ENCODE data around the gene RAD23B.
A peak's percentile ranks its signal among the peaks of the same experiment; 100 is the strongest.
"Not testable (repeated sequence)": the region's sequence is repeated elsewhere in the genome, so short reads cannot be mapped to it uniquely, and the experiment has no call there.

Gene RAD23B

DNA sequence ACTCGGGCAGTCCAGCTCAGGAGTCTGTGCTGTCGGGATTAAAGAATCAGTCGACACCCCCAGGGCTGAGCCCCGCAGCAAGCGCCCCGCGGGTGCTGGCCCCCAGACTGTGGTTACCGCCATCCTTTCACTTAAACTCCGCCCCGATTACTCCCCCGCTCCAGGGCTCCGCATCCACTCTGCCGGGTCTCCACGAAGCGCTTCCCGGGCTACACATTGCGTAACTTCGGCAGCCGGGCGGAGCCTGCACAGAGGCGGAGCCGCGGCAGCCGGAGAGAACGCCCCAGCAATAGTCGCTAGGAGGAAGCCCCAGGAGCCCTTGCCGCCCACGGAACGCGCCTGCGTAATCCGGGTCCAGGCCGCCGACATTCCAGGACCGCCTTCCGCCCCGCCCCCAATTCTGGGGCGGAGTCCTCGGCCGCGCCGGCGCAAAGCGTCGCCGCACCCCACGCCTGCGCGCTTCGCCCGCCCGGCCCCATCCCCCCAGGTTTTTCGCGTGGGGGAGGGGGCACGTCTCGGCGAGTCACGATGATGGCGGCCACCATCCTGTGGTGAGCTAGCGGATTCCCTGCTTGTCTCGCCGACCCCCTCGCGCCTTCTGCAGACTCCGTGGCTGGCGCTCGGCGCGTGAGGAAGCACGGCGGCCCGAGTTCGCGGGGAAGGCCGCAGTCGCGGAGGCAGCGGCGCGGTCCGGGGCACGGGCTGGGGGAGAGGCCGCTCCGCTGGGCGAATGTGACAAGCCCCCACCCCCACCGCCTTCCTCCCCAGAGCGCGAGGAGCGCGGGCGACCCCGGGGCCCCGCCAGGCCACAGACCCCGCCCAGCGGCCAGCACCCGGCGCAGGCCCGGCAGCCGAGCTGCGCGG is at the start of gene RAD23B:
Gene RAD23B (plus strand): TSS at position 521 of the 864 bp plus-strand sequence. CDS start 351 bp downstream, outside the sequence.
- peak; percentile 98 for DNase-seq

DNA sequence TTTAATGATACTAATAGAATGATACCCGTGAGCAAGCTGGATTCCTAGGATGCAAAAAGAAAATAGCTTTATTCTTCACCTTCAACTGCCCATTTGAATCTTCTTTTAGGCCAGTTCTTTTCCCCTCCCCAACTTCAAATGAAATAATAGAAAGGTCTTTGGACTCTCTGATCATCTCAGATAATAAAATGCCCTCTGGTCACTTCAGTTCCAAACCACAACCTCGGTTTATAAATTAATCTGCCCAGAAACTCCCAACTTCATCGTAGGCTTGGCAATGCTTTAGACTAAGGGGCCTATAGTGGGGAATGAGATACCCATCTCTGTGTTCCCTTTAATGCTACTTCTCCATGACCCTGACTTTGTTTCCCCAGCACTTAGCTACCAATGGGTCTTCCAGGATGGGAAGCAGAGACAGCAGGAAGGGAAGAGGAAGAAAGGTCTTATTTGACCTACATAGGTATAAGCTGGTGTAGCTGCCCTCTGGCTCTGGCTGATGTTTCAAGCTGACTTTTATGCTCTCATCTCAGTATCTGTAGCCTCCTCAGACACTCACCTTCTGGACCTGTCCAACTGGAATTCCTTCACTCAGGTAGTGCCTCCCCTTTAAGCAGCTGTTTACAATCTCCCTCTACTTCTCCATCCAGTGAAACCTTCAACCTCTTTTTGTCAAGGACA is 47.2 kb upstream of the RAD23B start:
- no peak for DNase-seq

GRCh38 chr9:107237873-107238272 is 45.2 kb upstream of the RAD23B start:
- no peak for DNase-seq

DNA sequence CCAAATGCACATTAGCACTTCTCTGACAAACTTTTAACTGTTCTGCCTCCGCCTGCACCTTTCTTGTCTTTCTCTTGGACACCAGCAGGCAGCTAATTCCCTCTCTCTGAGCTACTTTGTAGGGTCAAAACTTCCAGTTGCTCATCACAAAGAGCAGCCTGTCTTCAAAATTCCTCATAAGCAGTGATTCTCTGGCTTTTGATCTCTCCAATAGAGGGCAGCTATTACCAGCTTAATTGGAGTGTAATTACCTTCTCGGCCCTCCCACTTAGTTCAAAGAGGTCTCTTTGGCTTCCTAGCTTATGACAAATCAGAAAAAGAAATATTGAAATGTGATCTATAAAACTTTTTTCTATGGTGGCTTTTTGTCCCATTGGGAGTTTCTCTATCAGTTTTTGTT is 43.6 kb upstream of the RAD23B start:
- no peak for DNase-seq

DNA sequence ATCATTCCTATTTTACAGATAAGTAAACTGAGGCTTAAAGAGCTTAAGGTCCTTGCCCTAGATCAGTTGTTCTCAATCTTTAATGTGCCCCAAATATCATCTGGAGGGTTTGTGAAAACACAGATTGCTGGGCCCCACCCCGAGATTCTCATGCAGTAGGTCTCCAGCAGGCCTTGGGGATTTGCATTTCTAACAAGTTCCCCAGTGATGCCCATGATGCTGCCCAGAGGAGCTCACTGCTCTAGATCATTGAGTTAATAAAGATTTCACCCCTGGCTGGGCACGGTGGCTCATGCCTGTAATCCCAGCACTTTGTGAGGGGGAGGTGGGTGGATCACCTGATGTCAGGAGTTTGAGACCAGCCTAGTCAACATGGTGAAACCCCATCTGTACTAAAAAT is 42.8 kb upstream of the RAD23B start:
- no peak for DNase-seq

DNA sequence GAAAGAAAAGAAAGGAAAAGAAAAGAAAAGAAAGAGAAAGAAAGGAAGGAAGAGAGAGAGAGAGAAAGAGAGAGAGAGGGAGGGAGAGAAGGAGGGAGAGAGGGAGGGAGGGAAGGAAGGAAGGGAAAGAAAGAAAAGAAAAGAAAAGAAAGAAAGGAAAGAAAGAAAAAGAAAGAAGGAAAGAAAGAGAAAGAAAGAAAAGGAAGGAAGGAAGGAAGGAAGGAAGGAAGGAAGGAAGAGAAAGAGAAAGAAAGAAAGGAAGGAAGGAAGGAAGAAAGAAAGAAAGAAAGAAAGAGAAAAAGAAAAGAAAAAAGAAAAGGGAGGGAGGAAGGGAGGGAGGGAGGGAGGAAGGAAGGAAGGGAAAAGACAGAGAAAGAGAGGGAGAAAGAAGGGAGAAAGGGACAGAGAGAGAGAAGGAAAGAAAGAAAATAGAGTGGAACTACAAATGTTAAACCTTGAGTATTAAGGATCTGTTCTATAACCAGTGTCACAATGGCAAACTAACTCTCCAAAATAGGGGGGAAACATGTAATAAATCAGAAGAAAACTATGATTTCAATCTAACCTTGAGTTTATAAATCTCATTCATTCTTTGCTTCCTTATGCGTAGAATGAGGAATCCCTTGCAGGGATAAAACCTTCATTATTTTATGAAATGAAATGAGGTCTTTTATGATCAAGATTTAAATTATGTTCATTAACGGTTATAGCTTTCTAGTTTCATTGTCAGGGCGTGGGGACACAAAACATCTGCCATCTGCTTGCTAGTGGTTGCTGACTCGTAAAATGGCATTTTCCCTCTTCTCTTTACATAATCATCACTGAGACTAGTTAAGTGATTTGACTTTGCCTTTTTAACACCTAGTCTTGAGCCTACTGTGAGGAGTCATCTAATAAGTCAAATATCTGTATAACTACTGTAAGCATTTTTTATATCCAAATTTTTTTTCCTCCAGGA is 40.7 kb upstream of the RAD23B start:
- DNase-seq, result no peak

GRCh38 chr9:107243742-107244141 is 39.3 kb upstream of the RAD23B start:
- peak; percentile 38 for DNase-seq

- no peak for DNase-seq
Observed at GRCh38 chr9:107246259-107247254, 36.5 kb upstream of the RAD23B start.

- no peak for DNase-seq
Observed at GRCh38 chr9:107248714-107249113, 34.4 kb upstream of the RAD23B start.

DNA sequence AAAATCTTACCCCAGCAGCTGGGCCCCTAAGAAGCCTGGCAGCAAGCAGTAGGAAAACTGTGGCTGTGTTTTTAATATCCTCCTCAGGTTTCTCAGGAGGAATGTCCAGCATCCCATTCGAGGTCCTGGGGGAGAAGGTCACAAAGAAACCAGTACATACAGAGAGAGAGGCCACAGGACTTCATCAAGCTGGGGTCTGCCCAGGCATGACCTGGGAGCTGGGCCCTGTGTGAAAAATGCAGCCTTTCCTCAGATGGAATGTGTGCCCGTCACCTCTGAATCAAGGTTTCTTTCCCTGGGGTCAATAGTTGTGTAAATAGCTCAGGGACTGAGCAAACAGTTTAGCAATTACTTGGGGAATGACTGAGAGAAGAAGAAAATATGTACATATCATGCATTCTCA is 33.9 kb upstream of the RAD23B start:
- DNase-seq, result no peak

GRCh38 chr9:107249665-107250285 is 33.3 kb upstream of the RAD23B start:
- DNase-seq, result no peak

DNA sequence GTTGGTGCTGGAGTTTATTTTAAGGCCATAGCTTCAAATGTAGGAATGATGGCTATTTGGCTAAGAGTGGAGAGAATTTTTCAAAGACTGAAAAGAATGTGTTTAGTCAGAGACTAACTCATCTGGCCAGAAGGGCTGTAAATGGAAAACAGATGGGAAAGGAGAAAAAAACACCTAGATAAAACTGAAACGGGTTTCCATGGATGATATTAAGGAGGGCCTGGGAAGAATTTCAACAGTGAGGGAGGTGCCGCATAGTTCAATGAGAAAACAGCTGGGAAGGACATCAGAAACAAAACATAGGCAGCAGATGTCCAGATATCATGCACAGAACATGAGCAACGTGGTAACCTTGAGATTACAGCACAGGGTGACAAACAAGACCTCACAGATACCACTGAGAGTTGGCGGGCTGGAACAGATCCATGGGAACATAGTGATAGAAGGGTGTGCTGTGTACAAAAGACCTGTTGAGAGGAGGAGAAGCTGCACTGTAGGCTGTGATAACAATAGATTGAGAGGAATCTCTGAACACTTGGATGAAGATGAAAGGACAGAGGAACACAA is 31.2 kb upstream of the RAD23B start:
- no peak for DNase-seq

GRCh38 chr9:107258919-107259318 is 24.2 kb upstream of the RAD23B start:
- DNase-seq, result no peak

DNA sequence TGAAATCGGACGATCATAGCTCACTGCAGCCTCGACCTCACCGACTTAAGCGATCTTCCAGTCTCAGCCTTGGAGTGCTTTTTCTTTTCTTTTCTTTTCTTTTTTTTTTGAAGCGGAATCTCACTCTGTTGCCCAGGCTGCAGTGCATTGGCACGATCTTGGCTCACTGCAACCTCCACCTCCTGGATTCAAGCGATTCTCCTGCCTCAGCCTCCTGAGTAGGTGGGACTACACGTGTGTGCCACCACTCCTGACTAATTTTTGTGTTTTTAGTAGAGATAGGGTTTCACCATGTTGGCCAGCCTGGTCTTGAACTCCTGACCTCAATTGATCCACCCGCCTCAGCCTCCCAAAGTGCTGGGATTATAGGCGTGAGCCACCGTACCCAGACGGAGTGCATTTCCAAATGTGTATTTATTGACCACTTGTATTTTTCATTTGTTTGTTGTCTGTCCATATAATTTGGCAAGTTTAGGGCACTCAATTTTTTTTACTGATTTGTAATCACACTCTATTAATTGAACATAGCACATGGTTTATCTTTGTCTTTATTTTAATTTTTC is 23.2 kb upstream of the RAD23B start:
- DNase-seq, result not testable (repeated sequence)

GRCh38 chr9:107260437-107261081 is 22.5 kb upstream of the RAD23B start:
- DNase-seq, result no peak

- no peak for DNase-seq
Observed at GRCh38 chr9:107261106-107261505, 22.0 kb upstream of the RAD23B start.

- no peak for DNase-seq
Observed at GRCh38 chr9:107263289-107263688, 19.8 kb upstream of the RAD23B start.

DNA sequence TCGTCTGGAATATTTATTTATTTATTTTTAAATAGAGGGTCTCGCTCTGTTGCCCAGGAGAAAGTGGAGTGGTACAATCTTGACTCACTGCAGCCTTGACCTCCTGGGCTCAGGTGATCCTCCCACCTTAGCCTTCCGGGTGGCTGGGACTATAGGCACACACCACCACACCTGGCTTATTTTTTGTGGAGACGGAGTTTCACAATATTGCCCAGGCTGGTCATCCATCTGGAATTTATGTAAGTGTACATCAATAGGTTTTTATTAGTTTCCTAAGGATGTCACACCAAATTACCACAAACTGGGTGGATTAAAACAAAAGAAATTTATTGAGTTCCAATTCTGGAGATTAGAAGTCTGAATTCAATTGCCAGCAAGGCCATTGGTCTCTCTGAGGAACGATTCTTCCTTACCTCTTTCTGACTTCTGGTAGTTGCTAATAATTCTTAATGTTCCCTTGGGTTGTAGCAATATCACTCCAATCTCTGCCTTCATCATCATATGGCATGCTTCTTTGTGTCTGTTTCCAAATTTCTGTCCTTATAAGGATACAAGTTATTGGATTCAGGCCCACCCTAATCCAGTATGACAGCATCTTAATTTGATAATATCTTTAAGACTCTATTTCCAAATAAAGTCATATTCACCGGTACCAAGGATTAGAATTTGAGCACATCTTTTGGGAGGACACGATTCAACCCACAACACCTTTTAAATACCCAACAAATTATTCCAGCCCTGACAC is 16.3 kb upstream of the RAD23B start:
- DNase-seq, result no peak

DNA sequence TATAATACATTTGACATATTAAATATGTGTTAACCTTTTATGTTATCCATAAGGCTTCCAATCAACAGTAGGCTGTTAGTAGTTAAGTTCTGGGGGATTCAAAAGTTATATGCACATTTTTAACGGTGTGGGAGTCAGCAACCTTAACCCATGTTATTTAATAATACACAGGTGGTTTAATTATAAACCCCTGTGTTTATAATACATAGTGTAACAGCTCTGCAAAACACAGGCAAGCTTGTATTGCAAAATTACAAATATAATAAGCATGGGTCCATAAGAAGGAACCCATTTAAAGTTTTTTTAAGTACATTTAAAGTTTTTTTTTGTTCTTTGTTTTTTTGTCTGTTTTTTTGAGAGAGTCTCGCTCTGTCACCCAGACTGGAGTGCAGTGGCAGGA is 14.5 kb upstream of the RAD23B start:
- DNase-seq, result no peak
